ENCODE results near the gene SCO2.

Gene SCO2

GRCh38 chr22:50525104-50525857 lies at the start of gene SCO2:
Gene SCO2 (minus strand): TSS chr22:50525598. CDS start chr22:50524411, 1,187 bp downstream.
- peak; percentile 94 to 96 for DNase-seq (ENCODE audit: low read depth in 2 of 2)

- DNase-seq (ENCODE audit: low read depth in 2 of 2): no peak
These were observed 49.0 kb upstream of the SCO2 start for GRCh38 chr22:50574383-50574755.

GRCh38 chr22:50573491-50574382 lies 48.3 kb upstream of the SCO2 start:
- no peak for DNase-seq (ENCODE audit: low read depth in 2 of 2)

- DNase-seq (ENCODE audit: low read depth in 2 of 2): no peak
These were observed 47.6 kb upstream of the SCO2 start for GRCh38 chr22:50572965-50573364.

GRCh38 chr22:50571264-50572175 lies 46.1 kb upstream of the SCO2 start:
- DNase-seq (ENCODE audit: low read depth in 2 of 2): no peak

- no peak for DNase-seq (ENCODE audit: low read depth in 2 of 2)
These were observed 45.5 kb upstream of the SCO2 start for GRCh38 chr22:50570861-50571260.

- DNase-seq (ENCODE audit: low read depth in 2 of 2): no peak
These were observed 44.6 kb upstream of the SCO2 start for GRCh38 chr22:50569896-50570535.

- DNase-seq (ENCODE audit: low read depth in 2 of 2): no peak
These were observed 43.7 kb upstream of the SCO2 start for GRCh38 chr22:50569041-50569459.

- no peak for DNase-seq (ENCODE audit: low read depth in 2 of 2)
These were observed 43.2 kb upstream of the SCO2 start for GRCh38 chr22:50568626-50569025.

GRCh38 chr22:50567721-50568252 lies 42.4 kb upstream of the SCO2 start:
- no peak for DNase-seq (ENCODE audit: low read depth in 2 of 2)

- no peak for DNase-seq (ENCODE audit: low read depth in 2 of 2)
These were observed 38.9 kb upstream of the SCO2 start for GRCh38 chr22:50564289-50564688.

GRCh38 chr22:50563413-50564160 lies 38.2 kb upstream of the SCO2 start:
- DNase-seq (ENCODE audit: low read depth in 2 of 2): no peak

GRCh38 chr22:50562523-50563412 lies 37.4 kb upstream of the SCO2 start, which contains the start of gene SYCE3:
Gene SYCE3 (minus strand): TSS chr22:50562919. CDS start chr22:50556405, 6,514 bp downstream.
- DNase-seq (ENCODE audit: low read depth in 2 of 2): peak; percentile 92 to 97

- no peak for DNase-seq (ENCODE audit: low read depth in 2 of 2)
These were observed 36.3 kb upstream of the SCO2 start for GRCh38 chr22:50561401-50562358.

- DNase-seq (ENCODE audit: low read depth in 2 of 2): no peak
These were observed 34.6 kb upstream of the SCO2 start for GRCh38 chr22:50560034-50560433.

GRCh38 chr22:50556703-50557102 lies 31.3 kb upstream of the SCO2 start:
- no peak for DNase-seq (ENCODE audit: low read depth in 2 of 2)

- no peak for DNase-seq (ENCODE audit: low read depth in 2 of 2)
These were observed 27.9 kb upstream of the SCO2 start for GRCh38 chr22:50553310-50553709.

GRCh38 chr22:50551160-50551752 lies 25.9 kb upstream of the SCO2 start:
- no peak for DNase-seq (ENCODE audit: low read depth in 2 of 2)

Data from stimulated activated CD8-positive, alpha-beta memory T cell treated with anti-CD3 and anti-CD28 coated beads, Interleukin-2, amount 100 ng/mL, for 1 hour (primary cell).